Activated CD8-positive, alpha-beta memory T cell treated with anti-CD3 and anti-CD28 coated beads, Interleukin-2, amount 10 ng/mL, durations not matched to agents 7 days and 5 days (primary cell): ENCODE measurements around the gene H2BW2. TPM values are rescaled to one million over a fixed set of nuclear protein-coding genes. Genes with fewer than 3 reads are reported as not detected.

Experiments
- ATAC-seq: fragments of 150-1000 bp; cut with Tn5 transposase; one replicate; pipeline ENCODE4 v1.10.0; 2021; ENCODE audit warnings: moderate library complexity
- CTCF ChIA-PET: fragments of 350-600 bp; sonication (Branson Sonifier 250); formaldehyde crosslinking; loops from one replicate; lab custom pipeline; 2021; ENCODE audit warnings: antibody characterized with exemption; lab: Charles Lee
- DNase-seq: peaks from one replicate; pipeline ENCODE4 v3.0.0-alpha.2; 2020
- H3K27ac Mint-ChIP-seq: one replicate; pipeline ENCODE4 v1.8.0; 2021; ENCODE audit warnings: mild to moderate bottlenecking, mixed read lengths
- H3K27me3 Mint-ChIP-seq: one replicate; pipeline ENCODE4 v1.8.0; 2021; ENCODE audit warnings: mixed read lengths
- H3K36me3 Mint-ChIP-seq: one replicate; pipeline ENCODE4 v1.8.0; 2021; ENCODE audit warnings: mild to moderate bottlenecking, mixed read lengths
- H3K4me1 Mint-ChIP-seq: one replicate; pipeline ENCODE4 v1.8.0; 2021; ENCODE audit warnings: mixed read lengths
- H3K4me3 Mint-ChIP-seq: one replicate; pipeline ENCODE4 v1.8.0; 2021; ENCODE audit warnings: mild to moderate bottlenecking, moderate library complexity, mixed read lengths
- H3K9me3 Mint-ChIP-seq: one replicate; pipeline ENCODE4 v1.8.0; 2022; ENCODE audit warnings: low read depth, mixed read lengths
- total RNA-seq, 2 experiments: library from RNA; stranded (reverse); gene quantifications; one replicate each; pipeline ENCODE4 v1.2.3, GENCODE V29; 2021

Gene H2BW2
- total RNA-seq, 2 experiments from 2014 or later, result not detected

DNA sequence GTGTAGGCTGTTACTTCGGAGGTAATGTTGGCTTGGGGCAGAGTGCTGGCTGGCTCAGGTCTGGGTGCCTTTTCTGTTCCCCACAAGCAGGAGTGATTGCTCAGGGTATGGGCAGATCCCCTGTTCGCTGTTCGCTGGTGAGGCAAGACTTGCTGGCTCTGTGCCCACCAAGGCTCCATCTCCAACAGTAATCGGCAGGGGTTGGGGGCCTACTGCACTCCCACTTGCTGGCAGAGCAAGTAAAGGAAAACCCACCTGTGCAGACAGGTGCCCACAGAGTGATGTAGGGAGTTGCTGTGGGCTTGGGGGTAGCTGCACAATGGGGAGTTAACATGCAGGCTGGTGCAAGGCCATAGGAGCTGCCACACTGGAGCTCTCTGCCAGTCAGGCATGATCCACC is 44.3 kb downstream of the H2BW2 start:
- Mint-ChIP-seq H3K27me3 (peaks cover 6% of the 10 kb centered on the region), H3K36me3 (no peaks in the 10 kb centered on the region), H3K4me3 (no peak overlapping the region), H3K4me1 (no peaks in the 10 kb centered on the region), H3K9me3 (no peaks in the 10 kb centered on the region), H3K27ac (no peak overlapping the region)
- no peak for DNase-seq
- no peak for ATAC-seq
- CTCF ChIA-PET, result no interaction called here

DNA sequence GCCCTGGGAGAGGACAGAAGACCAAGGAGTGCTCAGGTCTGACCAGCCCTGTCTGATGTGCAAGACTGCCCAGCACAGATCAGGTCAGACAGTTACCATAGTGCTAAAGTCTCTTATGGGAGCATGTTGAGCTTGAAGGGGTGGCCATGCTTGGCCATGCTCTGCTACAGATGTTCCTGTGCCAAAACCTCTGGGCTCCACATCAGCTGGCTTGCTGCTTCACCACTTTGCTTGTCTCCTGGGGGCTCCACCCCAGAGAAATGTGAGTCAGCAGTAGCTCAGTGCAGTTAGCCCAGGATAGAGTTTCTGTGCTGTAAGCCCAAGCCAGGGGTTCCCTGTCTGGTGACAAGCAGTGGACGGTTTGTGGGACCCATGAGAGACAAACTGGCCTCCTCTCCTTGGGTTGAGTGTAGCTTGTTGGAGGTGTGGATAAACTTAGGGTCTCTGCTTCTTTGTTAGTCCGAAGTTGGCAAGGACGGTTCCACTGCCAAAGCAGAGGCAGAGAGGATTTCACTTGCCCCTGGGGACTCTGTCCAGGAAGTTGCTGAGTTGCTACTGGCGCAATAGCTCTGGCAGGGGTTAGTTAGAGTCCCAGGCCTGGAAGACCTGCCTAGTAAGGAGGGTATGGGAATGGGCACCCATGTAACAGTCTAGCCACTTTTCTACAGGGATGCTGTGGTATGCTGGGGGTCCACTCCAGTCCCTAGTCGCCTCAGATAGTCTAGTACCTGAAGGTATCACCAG is 45.0 kb downstream of the H2BW2 start:
- CTCF ChIA-PET, result no interaction called here
- ATAC-seq, result no peak
- Mint-ChIP-seq H3K4me1 (no peaks in the 10 kb centered on the region), H3K9me3 (no peaks in the 10 kb centered on the region), H3K36me3 (no peaks in the 10 kb centered on the region), H3K27me3 (peaks cover 6% of the 10 kb centered on the region), H3K4me3 (no peak overlapping the region), H3K27ac (no peak overlapping the region)
- DNase-seq, result no peak

DNA sequence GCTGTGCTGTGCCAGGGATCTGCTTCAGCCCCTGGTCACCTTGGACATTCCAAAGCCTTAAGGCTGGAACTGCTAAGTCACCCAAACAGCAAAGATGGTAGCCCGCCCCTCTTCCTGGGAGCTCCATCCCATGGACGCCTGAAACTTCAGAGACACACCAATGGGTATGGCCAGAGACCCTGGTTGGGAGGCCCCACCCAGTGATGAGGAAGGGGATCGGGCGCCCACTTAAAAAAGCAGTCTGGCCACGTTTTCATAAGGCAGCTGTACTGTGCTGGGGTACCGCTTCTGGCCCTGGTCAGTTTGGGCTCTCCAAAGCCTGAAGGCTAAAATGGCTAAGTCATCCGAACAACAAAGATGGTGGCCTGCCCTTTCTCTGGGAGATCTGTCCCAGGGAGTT is 45.7 kb downstream of the H2BW2 start:
- ATAC-seq (no peak), DNase-seq (no peak)
- H3K4me3 Mint-ChIP-seq, result no peak overlapping the region
- H3K36me3 Mint-ChIP-seq, result no peaks in the 10 kb centered on the region
- no peaks in the 10 kb centered on the region for H3K4me1 Mint-ChIP-seq
- CTCF ChIA-PET, result no interaction called here
- peaks cover 6% of the 10 kb centered on the region for H3K27me3 Mint-ChIP-seq
- H3K9me3 Mint-ChIP-seq, result no peaks in the 10 kb centered on the region
- H3K27ac Mint-ChIP-seq, result no peak overlapping the region

- H3K27ac Mint-ChIP-seq, result no peak overlapping the region
- no peaks in the 10 kb centered on the region for H3K9me3 Mint-ChIP-seq
- DNase-seq (no peak), ATAC-seq (no peak)
- H3K36me3 Mint-ChIP-seq, result no peaks in the 10 kb centered on the region
- no peak overlapping the region for H3K4me3 Mint-ChIP-seq
- H3K27me3 Mint-ChIP-seq, result peaks cover 6% of the 10 kb centered on the region
- CTCF ChIA-PET, result no interaction called here
- no peaks in the 10 kb centered on the region for H3K4me1 Mint-ChIP-seq
Observed at GRCh38 chrX:104085919-104086318, 46.2 kb downstream of the H2BW2 start.

Other genes with a start within 250 kb of the H2BW2 start
- under 1 TPM; 0.19 to 0.26 TPM for gene RAB9B, start 207.7 kb upstream of the H2BW2 start, total RNA-seq
- gene TMSB15B, start 77.3 kb upstream of the H2BW2 start, total RNA-seq, result 10 to 100 TPM in 1 of 2 experiments, 1 to 10 TPM in 1; 9.3 to 10.5 TPM
- not detected for gene H2BW1, start 26.2 kb upstream of the H2BW2 start, total RNA-seq
- 1 to 10 TPM; 4.6 TPM for gene TMSB15C, start 36.3 kb downstream of the H2BW2 start, total RNA-seq
- 1 to 10 TPM; 3.3 to 3.9 TPM for gene ZCCHC18, start 72.6 kb downstream of the H2BW2 start, total RNA-seq
- 1 to 10 TPM; 7.4 to 9.6 TPM for gene SLC25A53, start 117.1 kb downstream of the H2BW2 start, total RNA-seq
- 10 to 100 TPM; 11.9 to 12.1 TPM for gene FAM199X, start 126.5 kb downstream of the H2BW2 start, total RNA-seq
- gene ESX1, start 215.0 kb downstream of the H2BW2 start, total RNA-seq, result not detected